GM23338 (cell line): ENCODE data around the gene ROBO1. TPM values are rescaled to one million over a fixed set of nuclear protein-coding genes. Genes with fewer than 3 reads are reported as not detected.

Experiments used
- ATAC-seq: fragments of 200-7000 bp; cut with Tn5 transposase; 3 replicates; pipeline ENCODE4 v1.9.1; 2020
- DNase-seq: peaks from one replicate; pipeline ENCODE4 v3.0.0-alpha.2; 2015; ENCODE audit warnings: low spot score
- H2AFZ ChIP-seq: fragments of 200-600 bp; sonication (generic); 2 replicates; pipeline ENCODE4 v1.8.0; 2016; ENCODE audit warnings: antibody characterized with exemption, mild to moderate bottlenecking, moderate library complexity
- H3F3A ChIP-seq: fragments of 200-600 bp; sonication (generic); replicated peaks from 2 replicates; pipeline ENCODE4 v1.8.0; 2017; ENCODE audit warnings: antibody characterized with exemption, mixed run types, low read depth
- H3K27ac ChIP-seq: fragments of 200-600 bp; sonication (generic); 2 replicates; pipeline ENCODE4 v1.6.1; 2016; ENCODE audit warnings: low read depth
- H3K27me3 ChIP-seq: fragments of 200-600 bp; sonication (generic); 2 replicates; pipeline ENCODE4 v1.8.0; 2016; ENCODE audit warnings: mild to moderate bottlenecking, mixed run types, moderate library complexity; ENCODE audit not compliant: insufficient read depth
- H3K36me3 ChIP-seq: fragments of 200-600 bp; sonication (generic); 2 replicates; pipeline ENCODE4 v1.8.0; 2016; ENCODE audit warnings: mild to moderate bottlenecking; ENCODE audit not compliant: insufficient read depth
- H3K4me1 ChIP-seq: fragments of 200-600 bp; sonication (generic); 2 replicates; pipeline ENCODE4 v1.8.0; 2016; ENCODE audit warnings: mild to moderate bottlenecking, moderate library complexity; ENCODE audit not compliant: insufficient read depth
- H3K4me2 ChIP-seq: fragments of 200-600 bp; sonication (generic); 2 replicates; pipeline ENCODE4 v1.7.1; 2017; ENCODE audit warnings: mixed run types
- H3K4me3 ChIP-seq: fragments of 200-600 bp; sonication (generic); 2 replicates; pipeline ENCODE4 v1.6.1; 2016; ENCODE audit warnings: mixed run types
- H3K79me2 ChIP-seq: fragments of 200-600 bp; sonication (generic); replicated peaks from 2 replicates; pipeline ENCODE4 v1.8.0; 2017; ENCODE audit warnings: mild to moderate bottlenecking; ENCODE audit not compliant: insufficient read depth
- H3K9me2 ChIP-seq: fragments of 200-600 bp; sonication (generic); 2 replicates; pipeline ENCODE4 v1.8.0; 2017; ENCODE audit not compliant: insufficient read depth
- H4K20me1 ChIP-seq: fragments of 200-600 bp; sonication (generic); replicated peaks from 2 replicates; pipeline ENCODE4 v1.8.0; 2017; ENCODE audit warnings: mild to moderate bottlenecking; ENCODE audit not compliant: insufficient read depth
- H3K27ac Mint-ChIP-seq: 2 replicates; pipeline ENCODE4 v1.8.0; 2020; ENCODE audit warnings: inconsistent platforms, mild to moderate bottlenecking, moderate library complexity, mixed read lengths
- H3K27me3 Mint-ChIP-seq: 3 replicates; pipeline ENCODE4 v1.8.0; 2022; ENCODE audit warnings: low read depth, mild to moderate bottlenecking, moderate library complexity, mixed read lengths, inconsistent platforms; ENCODE audit not compliant: insufficient read depth, poor library complexity
- H3K36me3 Mint-ChIP-seq: 3 replicates; pipeline ENCODE4 v1.8.0; 2021; ENCODE audit warnings: low read depth, mild to moderate bottlenecking, inconsistent platforms, moderate library complexity, mixed read lengths
- H3K4me1 Mint-ChIP-seq: 3 replicates; pipeline ENCODE4 v1.8.0; 2020; ENCODE audit warnings: mild to moderate bottlenecking, inconsistent platforms, mixed read lengths
- H3K4me3 Mint-ChIP-seq: 3 replicates; pipeline ENCODE4 v1.8.0; 2021; ENCODE audit warnings: moderate library complexity, mild to moderate bottlenecking, inconsistent platforms, mixed read lengths
- H3K9me3 Mint-ChIP-seq: 3 replicates; pipeline ENCODE4 v1.8.0; 2020; ENCODE audit warnings: moderate library complexity, mild to moderate bottlenecking, inconsistent platforms, mixed read lengths
- CTCF ChIP-seq, 2 experiments: fragments of 200-600 bp in 1 of 2; sonication (generic) in 1 of 2; conservative IDR thresholded peaks; 2 replicates each; pipeline versions ENCODE4 v1.5.1 to v1.6.1; 2016 to 2017; ENCODE audit warnings: antibody characterized with exemption in 2 of 2, low read depth in 2 of 2, mild to moderate bottlenecking in 2 of 2, moderate library complexity in 1 of 2
- ETS1 ChIP-seq: IDR thresholded peaks from 2 replicates; pipeline ENCODE4 v1.6.1; 2016; ENCODE audit warnings: antibody characterized with exemption
- EZH2 ChIP-seq: fragments of 200-600 bp; sonication (generic); IDR thresholded peaks from one replicate; pipeline ENCODE4 v1.8.0; 2017; ENCODE audit warnings: antibody characterized with exemption, mild to moderate bottlenecking, low read depth; ENCODE audit not compliant: unreplicated experiment
- EZH2phosphoT487 ChIP-seq: fragments of 200-600 bp; sonication (generic); IDR thresholded peaks from one replicate; pipeline ENCODE4 v1.8.1; 2018; ENCODE audit warnings: antibody characterized with exemption; ENCODE audit not compliant: unreplicated experiment
- JUNB ChIP-seq: IDR thresholded peaks from one replicate; pipeline ENCODE4 v1.6.1; 2016; ENCODE audit warnings: antibody characterized with exemption; ENCODE audit not compliant: unreplicated experiment
- NANOG ChIP-seq: IDR thresholded peaks from 2 replicates; pipeline ENCODE4 v1.6.1; 2016; ENCODE audit warnings: antibody characterized with exemption, borderline replicate concordance
- POLR2AphosphoS5 ChIP-seq: IDR thresholded peaks from 2 replicates; pipeline ENCODE4 v1.6.1; 2016; ENCODE audit warnings: antibody characterized with exemption, low read depth
- REST ChIP-seq: IDR thresholded peaks from one replicate; pipeline ENCODE4 v1.6.1; 2018; ENCODE audit warnings: antibody characterized with exemption; ENCODE audit not compliant: unreplicated experiment
- STAT1 ChIP-seq: IDR thresholded peaks from one replicate; pipeline ENCODE4 v1.6.1; 2016; ENCODE audit warnings: antibody characterized with exemption; ENCODE audit not compliant: unreplicated experiment
- ZNF114 ChIP-seq: fragments of 250-450 bp; sonication (Bioruptor Pico); IDR thresholded peaks from 2 replicates; pipeline ENCODE4 v1.5.0; 2020; ENCODE audit warnings: mild to moderate bottlenecking, moderate library complexity
- ZNF331 ChIP-seq: fragments of 250-450 bp; sonication (Bioruptor Pico); IDR thresholded peaks from 2 replicates; pipeline ENCODE4 v1.5.0; 2020; ENCODE audit warnings: low read depth, mild to moderate bottlenecking, moderate library complexity
- polyA plus RNA-seq: library from polyadenylated mRNA; unstranded; fragments of >200 nt; fragmentation: Nextera tagmentation; extraction: Ambion mirVana; gene quantifications from 2 replicates; pipeline ENCODE4 v1.2.1, GENCODE V29; 2016
- total RNA-seq: library from RNA; depleted of rRNA; stranded (reverse); fragments of >200 nt; shearing (Covaris generic); gene quantifications from 2 replicates; pipeline ENCODE4 v1.2.3, GENCODE V29; 2014

Gene ROBO1
- total and polyA plus RNA-seq, 2 experiments from 2014 or later: 19.2 to 78.3 TPM

- no peak for TF ChIP-seq REST
- TF ChIP-seq STAT1: no peak
- TF ChIP-seq ZNF114: no peak
- TF ChIP-seq ZNF331: no peak
- TF ChIP-seq EZH2phosphoT487: no peak
Measured at GRCh38 chr3:79761441-79761840, 6.4 kb downstream of the ROBO1 start (continued).

- no peak overlapping the region for H3K4me3 Mint-ChIP-seq
- H3K4me1 ChIP-seq: no peaks in the 10 kb centered on the region
- no peak overlapping the region for H3K27ac Mint-ChIP-seq
- no peaks in the 10 kb centered on the region for H3K79me2 ChIP-seq
- H3K9me2 ChIP-seq: no peaks in the 10 kb centered on the region
- H3K36me3 Mint-ChIP-seq: peaks cover 6% of the 10 kb centered on the region
- no peaks in the 10 kb centered on the region for H3F3A ChIP-seq
- H4K20me1 ChIP-seq: no peaks in the 10 kb centered on the region
- H3K36me3 ChIP-seq: no peaks in the 10 kb centered on the region
- ATAC-seq (no peak), DNase-seq (no peak)
- H2AFZ ChIP-seq: no peak overlapping the region
- no peak overlapping the region for H3K4me2 ChIP-seq
- no peak overlapping the region for H3K27ac ChIP-seq
- no peaks in the 10 kb centered on the region for H3K27me3 ChIP-seq
- no peaks in the 10 kb centered on the region for H3K27me3 Mint-ChIP-seq
- no peak overlapping the region for H3K4me3 ChIP-seq
- H3K4me1 Mint-ChIP-seq: no peaks in the 10 kb centered on the region; the same call in 2 of the 3 replicates
- peaks cover 13% of the 10 kb centered on the region; the same call in 1 of the 3 replicates for H3K9me3 Mint-ChIP-seq
- TF ChIP-seq POLR2AphosphoS5: no peak
- TF ChIP-seq ZNF114: no peak
- TF ChIP-seq JUNB: no peak
- no peak for TF ChIP-seq EZH2phosphoT487
- no peak for TF ChIP-seq EZH2
- no peak for TF ChIP-seq STAT1
- no peak for TF ChIP-seq REST
- TF ChIP-seq ETS1: no peak
- no peak for TF ChIP-seq ZNF331
- TF ChIP-seq NANOG: no peak
- no peak for TF ChIP-seq CTCF (conservative IDR thresholded peaks at IDR 0.05; ENCODE audit: low read depth in 2 of 2)
Measured at GRCh38 chr3:79751703-79752102, 16.1 kb downstream of the ROBO1 start.
